Lower leg skin (tissue), 4 donors: ENCODE results near the gene ACAN. TPM values are rescaled to one million over a fixed set of nuclear protein-coding genes. Genes with fewer than 3 reads are reported as not detected.

Experiments
- DNase-seq, 2 donors: peaks; one replicate each; pipeline ENCODE4 v3.0.0-alpha.2; 2019; ENCODE audit warnings: low spot score in 2 of 2
- H3K4me3 ChIP-seq: fragments of 200-600 bp; sonication (generic); 2 replicates; pipeline ENCODE4 v1.5.1; 2017; ENCODE audit warnings: mild to moderate bottlenecking, low read depth; ENCODE audit not compliant: poor library complexity, severe bottlenecking
- POLR2A ChIP-seq, 2 donors: fragments of 450-650 bp; IDR thresholded peaks; one replicate each; pipeline ENCODE4 v1.6.1; 2016 to 2017; ENCODE audit warnings: antibody characterized with exemption in 2 of 2, mild to moderate bottlenecking in 1 of 2, moderate library complexity in 1 of 2
- WGBS, 2 donors: methylation state at CpG; one replicate each; pipeline ENCODE4 v1.1.5; 2018; 5-methylcytosine and 5-hydroxymethylcytosine counted together
- intact Hi-C: fragments of 100-400 bp; cut with DNase I; formaldehyde crosslinking; loops from one replicate; pipeline ENCODE4 v1.15.0; 2023; ENCODE audit warnings: low total_unique reads
- total RNA-seq, 4 donors: library from RNA; depleted of rRNA; stranded (reverse); fragments of >200 nt; gene quantifications; one replicate each; pipeline ENCODE4 v1.1.0, GENCODE V29; 2016
- TF ChIP-seq, protein P1 (sequence below), 3 donors: fragments of 450-650 bp; IDR thresholded peaks; one replicate each; pipeline ENCODE4 v1.5.1; 2016; ENCODE audit warnings: antibody characterized with exemption in 3 of 3, mild to moderate bottlenecking in 3 of 3, moderate library complexity in 2 of 3

Gene ACAN
- total RNA-seq, 4 donors from 2014 or later = 0.17 to 0.61 (median 0.58) TPM; not detected in 1

DNA sequence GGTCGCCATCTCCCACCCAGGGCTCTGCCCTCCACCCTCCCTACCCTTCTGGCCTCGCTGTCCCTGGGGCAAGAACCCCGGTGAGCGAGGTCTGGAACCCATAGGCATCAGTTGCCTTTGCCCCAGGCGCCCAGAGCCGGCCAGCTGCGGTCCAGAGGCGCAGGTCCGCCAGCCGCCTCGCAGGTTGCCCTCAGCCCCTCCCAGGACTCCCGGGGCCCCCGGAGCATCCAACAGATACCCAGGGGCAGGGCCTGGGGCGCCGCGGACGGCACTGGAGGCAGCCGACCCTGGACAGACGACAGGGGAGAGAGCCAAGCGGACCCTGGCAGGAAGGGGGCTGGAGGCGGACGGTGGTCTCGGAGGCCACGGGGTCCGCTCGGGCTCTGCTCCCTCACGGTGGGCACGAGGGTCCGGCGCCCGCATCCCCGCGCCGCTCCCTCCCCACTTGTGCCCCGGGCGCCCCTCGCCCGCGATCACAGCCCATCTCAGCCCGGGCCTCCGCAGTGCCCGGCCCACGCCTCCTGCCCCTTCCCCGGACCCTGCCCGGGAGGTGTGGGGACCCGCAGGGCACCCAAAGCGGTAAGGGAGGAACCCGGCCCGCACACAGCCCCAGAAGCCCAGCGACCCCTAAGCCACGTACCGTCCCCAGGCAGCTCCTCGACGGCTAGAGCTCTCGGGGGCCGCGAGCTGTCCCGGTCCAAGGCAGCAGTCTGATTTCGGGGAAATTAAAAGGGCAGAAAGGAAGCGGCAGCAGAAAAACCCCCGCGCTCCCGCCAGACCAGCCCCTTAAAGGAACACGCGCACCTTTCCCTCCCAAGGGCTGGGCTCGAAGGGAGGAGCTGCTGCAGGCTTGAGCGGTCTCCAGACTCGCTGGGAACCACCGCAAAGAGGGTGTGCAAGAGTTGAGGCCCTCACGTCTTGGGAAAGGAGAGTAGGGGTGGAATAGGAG, 91.9 kb downstream of the ACAN start, which contains the start of gene HAPLN3:
Gene HAPLN3, minus strand, starts transcription at position 726 of the 949 bp plus-strand sequence. CDS start 8,246 bp downstream, outside the sequence.
- intact Hi-C loops = no loop called here
- peak within 1 kb of the TSS; percentile 20 for H3K4me3 ChIP-seq
- 0 to 1% methylated on average over 42 to 45 of the region's 70 CpGs for WGBS, 2 donors
- TF ChIP-seq, protein P1, sequence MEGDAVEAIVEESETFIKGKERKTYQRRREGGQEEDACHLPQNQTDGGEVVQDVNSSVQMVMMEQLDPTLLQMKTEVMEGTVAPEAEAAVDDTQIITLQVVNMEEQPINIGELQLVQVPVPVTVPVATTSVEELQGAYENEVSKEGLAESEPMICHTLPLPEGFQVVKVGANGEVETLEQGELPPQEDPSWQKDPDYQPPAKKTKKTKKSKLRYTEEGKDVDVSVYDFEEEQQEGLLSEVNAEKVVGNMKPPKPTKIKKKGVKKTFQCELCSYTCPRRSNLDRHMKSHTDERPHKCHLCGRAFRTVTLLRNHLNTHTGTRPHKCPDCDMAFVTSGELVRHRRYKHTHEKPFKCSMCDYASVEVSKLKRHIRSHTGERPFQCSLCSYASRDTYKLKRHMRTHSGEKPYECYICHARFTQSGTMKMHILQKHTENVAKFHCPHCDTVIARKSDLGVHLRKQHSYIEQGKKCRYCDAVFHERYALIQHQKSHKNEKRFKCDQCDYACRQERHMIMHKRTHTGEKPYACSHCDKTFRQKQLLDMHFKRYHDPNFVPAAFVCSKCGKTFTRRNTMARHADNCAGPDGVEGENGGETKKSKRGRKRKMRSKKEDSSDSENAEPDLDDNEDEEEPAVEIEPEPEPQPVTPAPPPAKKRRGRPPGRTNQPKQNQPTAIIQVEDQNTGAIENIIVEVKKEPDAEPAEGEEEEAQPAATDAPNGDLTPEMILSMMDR (IDR thresholded peaks at IDR 0.05) = no peak
- no peak for TF ChIP-seq POLR2A (IDR thresholded peaks at IDR 0.05)
- no peak for DNase-seq

DNA sequence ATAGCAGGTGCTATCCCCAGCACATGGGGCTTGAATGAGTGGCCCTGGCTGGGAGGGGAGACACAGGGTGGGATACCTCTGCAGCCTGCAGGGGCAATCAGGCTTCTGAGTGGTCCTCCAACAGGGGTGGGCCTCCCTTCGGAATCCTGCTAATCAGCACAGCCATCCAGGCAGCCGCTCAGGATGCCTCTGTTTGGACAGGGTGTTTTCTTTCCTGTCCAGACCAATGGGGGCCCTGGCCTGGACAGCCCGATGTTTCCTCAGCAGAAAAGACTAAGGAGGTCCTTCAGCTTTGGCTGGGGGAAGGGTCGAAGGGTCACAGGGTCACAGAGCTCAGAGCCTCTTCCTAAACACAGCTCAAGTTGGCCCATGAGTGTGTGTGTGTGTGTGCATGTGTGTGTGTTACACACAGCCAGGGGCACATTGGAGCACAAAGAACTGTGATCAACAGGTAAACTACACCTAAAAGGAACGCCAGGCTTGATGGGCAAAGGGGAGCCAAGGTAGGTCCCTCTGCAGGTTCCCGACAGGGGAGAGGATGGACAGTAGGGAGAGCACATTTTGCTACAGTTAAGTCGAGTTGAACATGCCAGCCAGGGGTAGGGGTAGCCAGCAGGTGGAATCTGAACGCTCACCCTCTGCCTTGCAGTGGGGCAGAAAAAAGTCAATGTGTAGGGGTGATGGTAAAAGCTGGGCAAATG, 93.2 kb downstream of the ACAN start:
- intact Hi-C loops = no loop called here
- TF ChIP-seq, protein P1 (IDR thresholded peaks at IDR 0.05) = no peak
- TF ChIP-seq POLR2A (IDR thresholded peaks at IDR 0.05) = no peak
- H3K4me3 ChIP-seq = no peak overlapping the region
- DNase-seq = no peak
- 72 to 76% methylated on average over 8 of the region's 8 CpGs for WGBS, 2 donors

DNA sequence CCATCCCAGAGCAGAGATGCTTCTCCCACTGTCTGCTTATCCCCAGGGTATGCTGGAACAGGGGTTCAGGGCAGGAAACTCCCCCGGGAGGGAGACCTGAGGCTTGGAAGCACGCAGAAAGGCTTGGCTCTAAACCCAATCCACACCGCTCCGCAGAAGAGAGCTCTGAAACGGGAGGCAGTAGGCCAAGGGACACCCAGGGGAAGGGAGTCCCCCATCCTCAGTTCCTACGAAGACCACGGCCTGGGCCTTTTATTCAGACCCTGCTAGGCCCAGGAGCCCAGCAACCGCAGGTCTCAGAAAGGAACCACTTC, 93.9 kb downstream of the ACAN start:
- 9 to 10% methylated on average over 8 of the region's 8 CpGs for WGBS, 2 donors
- no peak for DNase-seq
- intact Hi-C loops = no loop called here
- no peak for TF ChIP-seq POLR2A (IDR thresholded peaks at IDR 0.05)
- TF ChIP-seq, protein P1 (IDR thresholded peaks at IDR 0.05) = no peak
- no peak overlapping the region for H3K4me3 ChIP-seq

DNA sequence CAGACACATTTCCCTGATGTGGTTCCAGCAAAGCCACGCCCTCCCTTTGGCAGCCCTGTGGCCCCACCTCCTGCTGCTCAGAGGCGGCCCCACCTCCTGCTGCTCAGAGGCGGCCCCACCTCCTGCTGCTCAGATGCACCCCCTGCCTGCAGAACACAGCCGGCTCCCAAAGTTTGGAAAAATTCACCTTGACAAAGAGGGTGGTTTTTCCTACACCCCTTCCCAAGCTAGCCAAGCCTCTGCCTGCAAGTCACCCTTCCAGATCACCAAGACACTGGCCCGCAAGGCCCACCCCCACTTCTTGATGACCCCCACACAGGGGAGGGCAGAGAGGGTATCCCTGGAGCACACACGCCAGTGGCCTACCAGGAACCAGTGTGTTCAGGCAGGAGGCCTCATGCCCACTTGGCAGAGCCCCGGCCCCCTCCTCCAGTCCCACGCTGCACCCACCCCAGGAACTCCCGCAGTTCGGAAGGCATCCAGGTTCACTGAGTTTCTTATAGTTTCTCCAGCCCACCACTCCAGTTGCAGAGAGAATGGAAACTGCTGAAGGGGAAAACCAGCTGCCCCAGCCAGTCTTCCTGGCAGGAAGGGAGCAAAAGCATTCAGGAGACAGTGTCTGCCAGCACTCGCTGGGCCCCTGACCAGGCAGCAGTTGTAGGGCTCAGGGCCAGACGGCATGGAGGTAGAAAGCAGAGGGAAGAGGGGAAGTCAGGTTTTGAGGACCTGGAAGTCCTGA, 94.4 kb downstream of the ACAN start:
- WGBS, 2 donors = 23 to 29% methylated on average over 11 of the region's 12 CpGs
- intact Hi-C loops = no loop called here
- TF ChIP-seq, protein P1 (IDR thresholded peaks at IDR 0.05) = no peak
- no peak for TF ChIP-seq POLR2A (IDR thresholded peaks at IDR 0.05)
- peak; percentile 76 to 97 for DNase-seq
- H3K4me3 ChIP-seq = no peak overlapping the region

DNA sequence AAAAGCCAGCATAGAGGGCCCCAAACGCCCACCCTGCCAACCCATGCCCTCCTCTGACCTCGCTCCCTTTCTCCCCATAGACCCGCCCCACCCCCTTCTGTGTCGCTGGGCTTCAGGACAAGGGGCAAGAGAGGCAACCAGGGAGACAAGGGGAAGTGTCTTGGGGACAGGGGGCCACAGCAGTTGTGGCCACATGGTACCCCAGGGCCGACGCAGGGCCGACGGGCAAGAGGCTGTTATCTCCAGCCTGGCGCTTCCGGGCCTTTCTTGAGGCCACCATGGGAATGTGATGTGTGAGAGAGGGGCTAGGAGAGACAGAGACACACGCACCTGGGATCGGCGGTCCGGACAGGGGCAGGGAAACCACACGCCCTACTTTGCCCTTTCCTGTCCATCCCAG, 95.5 kb downstream of the ACAN start:
- WGBS, 2 donors = 86 to 90% methylated on average over 15 of the region's 15 CpGs
- intact Hi-C loops = no loop called here
- TF ChIP-seq, protein P1 (IDR thresholded peaks at IDR 0.05) = no peak
- no peak for TF ChIP-seq POLR2A (IDR thresholded peaks at IDR 0.05)
- H3K4me3 ChIP-seq = no peak overlapping the region
- DNase-seq = no peak
